ENCODE measurements around the gene SGMS2.

SGMS2 gene

DNA sequence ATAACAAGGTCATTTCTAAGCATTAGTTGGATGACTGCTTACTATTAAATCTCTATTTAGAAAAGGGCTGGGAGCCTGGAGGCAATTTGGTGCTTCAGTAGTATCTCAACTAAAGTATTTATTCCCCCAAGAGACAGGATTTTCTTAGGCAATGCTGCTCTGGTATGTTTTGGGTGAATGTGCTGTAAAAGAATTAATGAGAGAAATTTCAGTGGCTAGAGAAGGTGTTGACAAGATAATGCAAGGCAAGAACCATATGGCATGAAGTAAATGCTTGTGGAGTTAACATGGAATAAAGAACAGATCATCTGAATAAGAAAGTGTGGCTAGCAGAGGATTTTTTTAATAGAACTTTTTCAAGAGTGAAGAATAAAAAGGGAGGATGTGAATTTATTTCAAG is 110.5 kb downstream of the SGMS2 start:
- TF ChIP-seq, protein P1, sequence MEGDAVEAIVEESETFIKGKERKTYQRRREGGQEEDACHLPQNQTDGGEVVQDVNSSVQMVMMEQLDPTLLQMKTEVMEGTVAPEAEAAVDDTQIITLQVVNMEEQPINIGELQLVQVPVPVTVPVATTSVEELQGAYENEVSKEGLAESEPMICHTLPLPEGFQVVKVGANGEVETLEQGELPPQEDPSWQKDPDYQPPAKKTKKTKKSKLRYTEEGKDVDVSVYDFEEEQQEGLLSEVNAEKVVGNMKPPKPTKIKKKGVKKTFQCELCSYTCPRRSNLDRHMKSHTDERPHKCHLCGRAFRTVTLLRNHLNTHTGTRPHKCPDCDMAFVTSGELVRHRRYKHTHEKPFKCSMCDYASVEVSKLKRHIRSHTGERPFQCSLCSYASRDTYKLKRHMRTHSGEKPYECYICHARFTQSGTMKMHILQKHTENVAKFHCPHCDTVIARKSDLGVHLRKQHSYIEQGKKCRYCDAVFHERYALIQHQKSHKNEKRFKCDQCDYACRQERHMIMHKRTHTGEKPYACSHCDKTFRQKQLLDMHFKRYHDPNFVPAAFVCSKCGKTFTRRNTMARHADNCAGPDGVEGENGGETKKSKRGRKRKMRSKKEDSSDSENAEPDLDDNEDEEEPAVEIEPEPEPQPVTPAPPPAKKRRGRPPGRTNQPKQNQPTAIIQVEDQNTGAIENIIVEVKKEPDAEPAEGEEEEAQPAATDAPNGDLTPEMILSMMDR (IDR thresholded peaks at IDR 0.05; ENCODE audit: low read depth, low read length, missing control alignments): no peak
- Histone ChIP-seq H3K27me3 (replicated peaks) (no peaks in the 10 kb centered on the region), H3K36me3 (replicated peaks) (no peaks in the 10 kb centered on the region), H3K27ac (no peak overlapping the region), H3K4me3 (ENCODE audit: low read depth, low read length) (no peak overlapping the region)
- DNase-seq: no peak
- in situ Hi-C loops (cut with HindIII; ENCODE audit: low pct_ligation_motif_present, low sequenced_read_pairs): no loop called here

DNA sequence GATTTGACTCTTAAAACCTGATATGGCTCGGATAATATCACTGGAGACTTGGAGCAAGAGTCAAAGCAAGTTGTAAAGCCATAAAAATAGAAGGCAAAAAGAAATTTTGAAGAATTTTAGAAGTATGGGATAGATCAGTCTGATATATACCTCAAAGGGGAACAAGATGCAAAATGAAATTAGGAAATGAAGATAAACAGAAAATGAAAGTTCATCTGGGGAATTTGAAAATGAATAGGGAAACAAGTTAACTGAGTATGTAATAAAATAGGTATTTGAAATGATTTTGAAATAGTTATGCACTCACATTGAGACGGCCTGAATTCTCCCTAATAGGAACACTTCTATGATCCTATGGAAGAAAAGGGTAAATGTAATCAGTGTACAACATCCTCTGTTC is 112.3 kb downstream of the SGMS2 start:
- Histone ChIP-seq H3K4me3 (ENCODE audit: low read depth, low read length) (no peak overlapping the region), H3K27me3 (replicated peaks) (no peaks in the 10 kb centered on the region), H3K27ac (no peak overlapping the region), H3K36me3 (replicated peaks) (no peaks in the 10 kb centered on the region)
- no peak for DNase-seq
- TF ChIP-seq, protein P1 (IDR thresholded peaks at IDR 0.05; ENCODE audit: low read depth, low read length, missing control alignments): no peak
- in situ Hi-C loops (cut with HindIII; ENCODE audit: low pct_ligation_motif_present, low sequenced_read_pairs): no loop called here

DNA sequence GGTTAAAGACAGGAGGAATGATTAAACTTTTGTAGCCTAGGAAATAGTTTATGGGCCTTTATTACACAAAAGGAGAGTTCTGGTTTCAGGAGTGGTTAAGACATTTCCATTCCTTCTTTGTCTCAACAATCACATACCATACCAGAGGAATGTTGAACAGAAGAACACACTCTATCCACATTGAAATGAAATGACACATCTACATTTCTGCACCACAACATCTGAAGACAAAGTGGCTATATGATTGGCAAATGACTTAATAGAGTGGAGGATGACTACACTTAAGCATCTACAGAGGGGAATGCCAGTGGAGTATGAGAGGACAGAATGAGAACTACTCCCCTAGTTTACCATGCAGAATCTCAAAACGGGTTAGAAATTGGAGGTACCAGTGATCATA is 114.6 kb downstream of the SGMS2 start:
- DNase-seq: peak; percentile 13
- no peak overlapping the region for H3K4me3 ChIP-seq (ENCODE audit: low read depth, low read length)
- in situ Hi-C loops (cut with HindIII; ENCODE audit: low pct_ligation_motif_present, low sequenced_read_pairs): no loop called here

DNA sequence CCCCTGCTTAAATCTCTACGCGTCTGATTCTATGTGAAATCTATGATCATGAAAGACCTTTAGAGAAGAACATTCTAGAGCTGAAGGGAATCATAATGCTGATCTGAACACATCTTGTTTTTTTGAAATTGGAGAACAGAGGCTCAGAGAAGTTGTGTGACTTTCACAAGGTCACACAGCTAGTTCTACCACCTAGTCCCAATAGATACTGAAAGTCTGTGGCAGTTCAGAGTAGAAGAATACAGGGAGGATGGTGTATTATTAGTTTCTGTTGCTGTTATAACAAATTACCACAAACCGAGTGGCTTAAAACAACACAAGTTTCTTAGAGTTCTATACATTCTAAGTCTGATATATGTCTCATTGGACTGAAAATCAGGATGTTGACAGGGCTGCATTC is 121.1 kb downstream of the SGMS2 start:
- TF ChIP-seq, protein P1 (IDR thresholded peaks at IDR 0.05; ENCODE audit: low read depth, low read length, missing control alignments): no peak
- H3K27ac ChIP-seq: no peak overlapping the region
- no peaks in the 10 kb centered on the region for H3K36me3 ChIP-seq (replicated peaks)
- no peaks in the 10 kb centered on the region for H3K27me3 ChIP-seq (replicated peaks)
- H3K4me3 ChIP-seq (ENCODE audit: low read depth, low read length): no peak overlapping the region
- in situ Hi-C loops (cut with HindIII; ENCODE audit: low pct_ligation_motif_present, low sequenced_read_pairs): no loop called here
- DNase-seq: no peak

More for the DNA sequence above, 114.6 kb downstream of the SGMS2 start:
- TF ChIP-seq, protein P1 (IDR thresholded peaks at IDR 0.05; ENCODE audit: low read depth, low read length, missing control alignments): no peak
- H3K36me3 ChIP-seq (replicated peaks): no peaks in the 10 kb centered on the region
- no peak overlapping the region for H3K27ac ChIP-seq
- no peaks in the 10 kb centered on the region for H3K27me3 ChIP-seq (replicated peaks)

DNA sequence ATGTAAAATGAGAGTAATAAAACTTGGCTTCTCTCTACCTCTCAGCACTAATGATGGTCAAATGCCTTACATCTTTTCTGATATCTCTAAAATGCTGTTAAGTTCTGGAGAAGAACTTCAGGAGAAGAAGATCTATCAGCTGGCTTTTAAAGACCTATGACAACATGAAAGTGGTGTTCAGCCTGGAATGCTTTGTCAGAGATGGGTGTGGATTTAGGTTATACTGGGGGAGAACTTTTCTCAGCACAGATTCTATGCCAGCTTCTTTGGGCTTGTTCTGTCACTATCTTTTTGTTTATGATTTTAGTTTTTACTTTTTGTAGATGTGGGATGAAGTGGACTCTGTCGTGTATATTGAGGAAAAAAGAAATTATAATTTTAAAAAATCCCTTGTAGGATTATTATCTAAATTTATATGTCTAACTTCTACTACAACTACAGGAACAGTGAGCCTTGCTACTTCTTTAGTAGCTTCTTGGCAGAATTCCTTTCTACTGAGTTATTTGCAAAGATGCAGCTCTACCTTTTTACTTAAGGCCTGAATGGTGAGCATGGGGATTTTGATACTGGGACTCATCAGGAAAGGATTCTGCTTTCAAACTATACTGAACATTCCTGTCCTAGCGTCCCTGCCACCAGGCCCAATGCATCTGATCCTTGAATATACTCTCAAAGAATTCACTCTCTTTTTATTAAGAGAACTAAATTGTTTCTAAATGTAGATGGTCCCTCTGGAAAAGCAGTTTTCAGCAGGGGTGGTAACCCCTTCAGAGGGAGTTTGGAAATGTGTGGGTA is 126.2 kb downstream of the SGMS2 start:
- H3K4me3 ChIP-seq (ENCODE audit: low read depth, low read length): no peak overlapping the region
- DNase-seq: no peak
- in situ Hi-C loops (cut with HindIII; ENCODE audit: low pct_ligation_motif_present, low sequenced_read_pairs): no loop called here
- no peaks in the 10 kb centered on the region for H3K36me3 ChIP-seq (replicated peaks)
- H3K27ac ChIP-seq: no peak overlapping the region
- no peaks in the 10 kb centered on the region for H3K27me3 ChIP-seq (replicated peaks)
- TF ChIP-seq, protein P1 (IDR thresholded peaks at IDR 0.05; ENCODE audit: low read depth, low read length, missing control alignments): no peak

DNA sequence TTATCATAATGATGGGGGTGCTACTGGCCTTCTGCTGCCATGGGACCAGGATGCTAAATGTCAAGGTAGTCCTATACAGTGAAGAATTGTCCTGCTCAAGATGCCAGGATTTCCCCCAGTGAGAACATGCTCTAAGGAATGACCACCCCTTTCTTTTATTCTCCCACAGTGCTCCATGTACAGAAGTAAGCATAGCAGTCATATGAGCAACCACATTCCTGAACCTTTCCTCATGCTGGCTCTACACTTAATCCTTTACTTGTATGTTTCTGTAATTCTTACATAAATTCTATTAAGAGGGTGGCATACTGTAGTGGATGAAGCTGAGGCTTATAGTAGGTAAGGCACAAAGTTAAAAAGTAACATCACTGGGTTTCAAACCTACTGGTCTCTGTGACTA is 126.8 kb downstream of the SGMS2 start:
- Histone ChIP-seq H3K27ac (no peak overlapping the region), H3K4me3 (ENCODE audit: low read depth, low read length) (no peak overlapping the region), H3K27me3 (replicated peaks) (no peaks in the 10 kb centered on the region), H3K36me3 (replicated peaks) (no peaks in the 10 kb centered on the region)
- in situ Hi-C loops (cut with HindIII; ENCODE audit: low pct_ligation_motif_present, low sequenced_read_pairs): no loop called here
- DNase-seq: peak; percentile 76
- TF ChIP-seq, protein P1 (IDR thresholded peaks at IDR 0.05; ENCODE audit: low read depth, low read length, missing control alignments): no peak

All from brain microvascular endothelial cell (primary cell).